CD14-positive monocyte (primary cell): ENCODE results near the gene RPTOR. TPM values are rescaled to one million over a fixed set of nuclear protein-coding genes. Genes with fewer than 3 reads are reported as not detected.

Source experiments
- DNase-seq, 3 donors: peaks; one replicate each; pipeline ENCODE4 v3.0.0-alpha.2; 2011 to 2022
- H2AFZ ChIP-seq: 2 replicates; pipeline ENCODE4 v1.6.0; 2012; ENCODE audit warnings: mild to moderate bottlenecking, low read depth, low read length, inconsistent platforms; ENCODE audit not compliant: insufficient read depth, poor library complexity, severe bottlenecking
- H3K27ac ChIP-seq, 2 donors: 1 replicate in 1 of 2; 2 replicates in 1 of 2; pipeline ENCODE4 v1.5.1; 2012 to 2013; ENCODE audit warnings: low read length in 2 of 2, control low read depth in 1 of 2, inconsistent platforms in 1 of 2, low read depth in 1 of 2, mild to moderate bottlenecking in 1 of 2
- H3K27me3 ChIP-seq, 2 donors: one replicate each; pipeline versions ENCODE4 v1.6.0 to v1.6.1; 2011 to 2013; ENCODE audit warnings: low read length in 2 of 2; ENCODE audit not compliant: control insufficient read depth in 2 of 2, insufficient read depth in 2 of 2
- H3K36me3 ChIP-seq, 2 donors: replicated peaks in 1 of 2; 1 replicate in 1 of 2; 2 replicates in 1 of 2; pipeline versions ENCODE4 v1.5.1 to v1.6.1; 2012 to 2013; ENCODE audit warnings: low read length in 2 of 2, control low read depth in 1 of 2, inconsistent platforms in 1 of 2, mild to moderate bottlenecking in 1 of 2; ENCODE audit not compliant: insufficient read depth in 2 of 2, control insufficient read depth in 1 of 2
- H3K4me1 ChIP-seq, 2 donors: 1 replicate in 1 of 2; 2 replicates in 1 of 2; pipeline versions ENCODE4 v1.5.1 to v1.6.1; 2012 to 2013; ENCODE audit warnings: low read length in 2 of 2, control low read depth in 1 of 2, inconsistent platforms in 1 of 2, mild to moderate bottlenecking in 1 of 2, moderate library complexity in 1 of 2; ENCODE audit not compliant: insufficient read depth in 2 of 2, control insufficient read depth in 1 of 2
- H3K4me2 ChIP-seq: replicated peaks from 2 replicates; pipeline ENCODE3; 2012; ENCODE audit warnings: low read length, moderate library complexity, mild to moderate bottlenecking; ENCODE audit not compliant: poor library complexity, severe bottlenecking; ENCODE audit errors: extremely low read depth
- H3K4me3 ChIP-seq, 3 experiments: fragments of 200-600 bp in 1 of 3; sonication (generic) in 1 of 3; replicated peaks in 1 of 3; 1 replicate in 2 of 3; 2 replicates in 1 of 3; pipeline ENCODE4 v1.5.1; 2011 to 2013; ENCODE audit warnings: low read length in 3 of 3, mild to moderate bottlenecking in 3 of 3, control low read depth in 2 of 3, low read depth in 2 of 3, inconsistent platforms in 1 of 3, moderate library complexity in 1 of 3
- H3K79me2 ChIP-seq: 2 replicates; pipeline ENCODE4 v1.6.0; 2012; ENCODE audit warnings: mild to moderate bottlenecking, control low read depth, inconsistent platforms, low read length, moderate library complexity; ENCODE audit not compliant: insufficient read depth
- H3K9ac ChIP-seq: 2 replicates; pipeline ENCODE4 v1.6.0; 2017; ENCODE audit warnings: low read length, mild to moderate bottlenecking; ENCODE audit not compliant: insufficient read depth, poor library complexity, severe bottlenecking
- H3K9me3 ChIP-seq, 2 donors: replicated peaks in 1 of 2; 1 replicate in 1 of 2; 2 replicates in 1 of 2; pipeline versions ENCODE4 v1.5.1 to v1.6.1; 2012 to 2013; ENCODE audit warnings: low read length in 2 of 2, control low read depth in 1 of 2; ENCODE audit not compliant: control insufficient read depth in 1 of 2, insufficient read depth in 1 of 2
- H4K20me1 ChIP-seq: 2 replicates; pipeline ENCODE4 v1.6.0; 2012; ENCODE audit warnings: mild to moderate bottlenecking, low read length, control low read depth, moderate library complexity; ENCODE audit not compliant: insufficient read depth
- H3K27ac Mint-ChIP-seq, 7 donors: one replicate each; pipeline ENCODE4 v1.8.0; 2020; ENCODE audit warnings: mild to moderate bottlenecking in 7 of 7, mixed read lengths in 7 of 7, moderate library complexity in 6 of 7, inconsistent platforms in 2 of 7
- H3K27me3 Mint-ChIP-seq, 3 donors: one replicate each; pipeline ENCODE4 v1.8.0; 2021 to 2022; ENCODE audit warnings: low read depth in 3 of 3, mild to moderate bottlenecking in 3 of 3, mixed read lengths in 3 of 3, moderate library complexity in 3 of 3, inconsistent platforms in 1 of 3
- H3K36me3 Mint-ChIP-seq, 2 donors: one replicate each; pipeline ENCODE4 v1.8.0; 2020; ENCODE audit warnings: mixed read lengths in 2 of 2, inconsistent platforms in 1 of 2, mild to moderate bottlenecking in 1 of 2
- H3K4me1 Mint-ChIP-seq: one replicate; pipeline ENCODE4 v1.8.0; 2020; ENCODE audit warnings: mild to moderate bottlenecking, mixed read lengths
- H3K4me3 Mint-ChIP-seq, 2 donors: one replicate each; pipeline ENCODE4 v1.8.0; 2020; ENCODE audit warnings: mild to moderate bottlenecking in 2 of 2, mixed read lengths in 2 of 2, moderate library complexity in 1 of 2
- H3K9me3 Mint-ChIP-seq, 7 donors: one replicate each; pipeline ENCODE4 v1.8.0; 2020 to 2022; ENCODE audit warnings: mixed read lengths in 7 of 7, mild to moderate bottlenecking in 6 of 7, moderate library complexity in 6 of 7, inconsistent platforms in 2 of 7
- WGBS: methylation state at CpG from one replicate; pipeline ENCODE4 v1.1.5; 2013; ENCODE audit warnings: missing lambda C conversion rate; ENCODE audit not compliant: insufficient coverage; 5-methylcytosine and 5-hydroxymethylcytosine counted together
- intact Hi-C, 2 donors: fragments of 100-400 bp; cut with micrococcal nuclease; formaldehyde crosslinking; loops; one replicate each; pipeline versions ENCODE4 v1.15.0 to v1.15.1; 2023
- polyA plus RNA-seq, 3 donors: library from polyadenylated mRNA; depleted of rRNA in 1 of 3; unstranded in 2 of 3; stranded (reverse) in 1 of 3; fragments of 300-500 nt in 2 of 3; fragments of >200 nt in 1 of 3; fragmentation: Illumina TruSeq in 2 of 3; gene quantifications; 1 replicate in 2 of 3; 2 replicates in 1 of 3; pipeline ENCODE4 v1.2.3, GENCODE V29; 2012 to 2021
- TF ChIP-seq, protein P1 (sequence below): fragments of 200-600 bp; IDR thresholded peaks from one replicate; pipeline ENCODE4 v1.8.0; 2022; ENCODE audit warnings: antibody characterized with exemption, mild to moderate bottlenecking

The RPTOR gene
- polyA plus RNA-seq, 3 donors = 1.1 to 8.7 (median 2.6) TPM

DNA sequence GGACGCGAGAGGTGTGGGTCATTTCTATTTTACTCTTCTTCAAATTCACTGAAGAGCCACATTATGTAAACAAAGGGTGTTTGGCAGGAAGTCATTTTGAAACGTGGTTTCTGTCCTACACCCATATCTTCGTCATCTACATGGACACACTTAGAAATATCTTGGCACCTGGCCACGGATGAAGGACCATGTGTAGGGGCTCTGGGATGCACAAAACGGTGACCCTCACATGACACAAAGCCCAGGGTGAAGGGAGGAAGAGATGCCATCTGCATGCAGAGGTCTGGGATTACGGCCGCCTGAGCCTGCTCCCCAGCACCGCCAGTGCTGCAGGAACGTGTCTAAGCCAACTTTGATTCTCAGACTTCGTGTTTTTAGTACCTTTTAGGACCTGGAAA lies 316.8 kb downstream of the RPTOR start:
- Mint-ChIP-seq H3K36me3 (peaks cover 49 to 65% of the 10 kb centered on the region in 2 donors), H3K4me3 (no peak overlapping the region), H3K4me1 (peaks cover 26% of the 10 kb centered on the region), H3K9me3 (peaks cover 0 to 4% (median 2%) of the 10 kb centered on the region in 7 donors), H3K27me3 (peaks cover 0 to 1% (median 0%) of the 10 kb centered on the region in 3 donors), H3K27ac (peak overlapping the region; percentile 69 to 96 (median 89))
- Histone ChIP-seq H3K9ac (peak overlapping the region; percentile 33), H4K20me1 (no peaks in the 10 kb centered on the region), H3K9me3 (no peaks in the 10 kb centered on the region), H3K27ac (peak overlapping the region; percentile 47 to 86), H3K79me2 (no peaks in the 10 kb centered on the region), H3K27me3 (no peaks in the 10 kb centered on the region), H2AFZ (no peak overlapping the region), H3K4me3 (no peak overlapping the region), H3K36me3 (peaks cover 6 to 20% of the 10 kb centered on the region in 2 donors), H3K4me1 (peaks cover 27 to 32% of the 10 kb centered on the region in 2 donors), H3K4me2 (peak overlapping the region; percentile 32)
- peak; percentile 32 to 65 (median 63) for DNase-seq
- 51% methylated on average over 2 of the region's 11 CpGs for WGBS
- TF ChIP-seq, protein P1, sequence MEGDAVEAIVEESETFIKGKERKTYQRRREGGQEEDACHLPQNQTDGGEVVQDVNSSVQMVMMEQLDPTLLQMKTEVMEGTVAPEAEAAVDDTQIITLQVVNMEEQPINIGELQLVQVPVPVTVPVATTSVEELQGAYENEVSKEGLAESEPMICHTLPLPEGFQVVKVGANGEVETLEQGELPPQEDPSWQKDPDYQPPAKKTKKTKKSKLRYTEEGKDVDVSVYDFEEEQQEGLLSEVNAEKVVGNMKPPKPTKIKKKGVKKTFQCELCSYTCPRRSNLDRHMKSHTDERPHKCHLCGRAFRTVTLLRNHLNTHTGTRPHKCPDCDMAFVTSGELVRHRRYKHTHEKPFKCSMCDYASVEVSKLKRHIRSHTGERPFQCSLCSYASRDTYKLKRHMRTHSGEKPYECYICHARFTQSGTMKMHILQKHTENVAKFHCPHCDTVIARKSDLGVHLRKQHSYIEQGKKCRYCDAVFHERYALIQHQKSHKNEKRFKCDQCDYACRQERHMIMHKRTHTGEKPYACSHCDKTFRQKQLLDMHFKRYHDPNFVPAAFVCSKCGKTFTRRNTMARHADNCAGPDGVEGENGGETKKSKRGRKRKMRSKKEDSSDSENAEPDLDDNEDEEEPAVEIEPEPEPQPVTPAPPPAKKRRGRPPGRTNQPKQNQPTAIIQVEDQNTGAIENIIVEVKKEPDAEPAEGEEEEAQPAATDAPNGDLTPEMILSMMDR = no peak
- intact Hi-C loops = loop anchor here in 1 of 2 donors (10.0 kb wide), 1 partner anchor 123 kb away; no protein-coding TSS in a partner anchor

DNA sequence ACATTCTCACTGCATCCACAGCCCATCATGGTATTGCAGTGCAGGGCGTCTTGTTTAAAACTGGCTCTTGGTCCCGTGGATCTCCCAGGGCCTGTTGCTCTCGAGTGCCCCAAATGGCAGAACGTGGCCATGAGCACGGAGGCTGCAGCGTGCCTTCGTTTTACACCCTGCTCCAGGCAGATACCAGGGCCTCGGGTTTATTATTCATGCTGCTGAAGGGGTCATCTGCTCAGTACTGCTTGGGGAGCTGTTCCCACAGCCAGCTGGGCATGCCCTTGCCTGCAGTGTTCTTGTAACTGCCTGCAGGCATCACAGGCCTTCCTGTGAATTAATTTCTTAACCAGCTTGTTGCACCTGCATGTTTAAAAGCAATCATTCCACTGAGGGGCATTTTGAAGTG lies 317.3 kb downstream of the RPTOR start:
- H3K4me2 ChIP-seq = no peak overlapping the region
- WGBS = 98% methylated on average over 8 of the region's 8 CpGs
- H3K27me3 ChIP-seq = no peaks in the 10 kb centered on the region
- H3K4me1 ChIP-seq = peaks cover 22 to 27% of the 10 kb centered on the region in 2 donors
- no peak overlapping the region for H2AFZ ChIP-seq
- intact Hi-C loops = loop anchor here in 1 of 2 donors (10.0 kb wide), 1 partner anchor 123 kb away; no protein-coding TSS in a partner anchor
- H4K20me1 ChIP-seq = no peaks in the 10 kb centered on the region
- no peak for DNase-seq
- peak overlapping the region in 4 of 7 donors; percentile 75 to 96 (median 94) for H3K27ac Mint-ChIP-seq
- no peak overlapping the region for H3K4me3 Mint-ChIP-seq
- H3K27me3 Mint-ChIP-seq = peaks cover 0 to 1% (median 0%) of the 10 kb centered on the region in 3 donors
- H3K79me2 ChIP-seq = no peaks in the 10 kb centered on the region
- peaks cover 22% of the 10 kb centered on the region for H3K4me1 Mint-ChIP-seq
- H3K4me3 ChIP-seq = no peak overlapping the region
- H3K36me3 Mint-ChIP-seq = peaks cover 46 to 62% of the 10 kb centered on the region in 2 donors
- peaks cover 0 to 4% (median 2%) of the 10 kb centered on the region in 7 donors for H3K9me3 Mint-ChIP-seq
- H3K9ac ChIP-seq = no peak overlapping the region
- H3K36me3 ChIP-seq = peaks cover 6 to 20% of the 10 kb centered on the region in 2 donors
- H3K27ac ChIP-seq = peak overlapping the region in 1 of 2 donors; percentile 86
- TF ChIP-seq, protein P1 = no peak
- H3K9me3 ChIP-seq = no peaks in the 10 kb centered on the region
